Prostate gland (tissue), 2 donors: ENCODE results near the gene SLC35F3.

Experiments used
- POLR2A ChIP-seq: fragments of 450-650 bp; IDR thresholded peaks from one replicate; pipeline ENCODE4 v1.6.1; 2016; ENCODE audit warnings: antibody characterized with exemption, mild to moderate bottlenecking
- TF ChIP-seq, protein P1 (sequence below), 4 experiments: fragments of 200-600 bp in 2 of 4; fragments of 450-650 bp in 2 of 4; sonication (generic) in 2 of 4; IDR thresholded peaks; 1 replicate in 3 of 4; 2 replicates in 1 of 4; pipeline ENCODE4 v1.5.1; 2016 to 2019; ENCODE audit warnings: antibody characterized with exemption in 4 of 4, mild to moderate bottlenecking in 2 of 4, moderate library complexity in 2 of 4

DNA sequence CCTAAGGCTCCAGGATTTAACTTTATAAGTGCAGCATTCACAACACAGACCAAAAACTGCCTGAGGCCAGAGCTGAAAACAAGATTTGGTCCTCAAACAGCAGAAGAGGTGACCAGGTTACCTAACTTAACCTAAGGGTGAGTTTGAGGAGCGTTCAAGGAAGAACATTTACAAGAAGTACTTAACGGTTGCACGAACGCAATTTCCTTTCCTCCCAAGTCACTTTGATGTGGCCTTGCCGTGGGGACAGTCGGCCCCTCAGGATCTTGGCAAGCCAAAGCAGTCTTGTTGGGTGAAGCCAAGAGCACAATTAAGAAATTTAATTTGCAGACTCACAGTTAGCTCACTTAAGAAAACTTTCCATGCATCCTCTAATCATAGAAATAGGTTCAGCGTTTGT lies 266.1 kb downstream of the SLC35F3 start:
- TF ChIP-seq, protein P1, sequence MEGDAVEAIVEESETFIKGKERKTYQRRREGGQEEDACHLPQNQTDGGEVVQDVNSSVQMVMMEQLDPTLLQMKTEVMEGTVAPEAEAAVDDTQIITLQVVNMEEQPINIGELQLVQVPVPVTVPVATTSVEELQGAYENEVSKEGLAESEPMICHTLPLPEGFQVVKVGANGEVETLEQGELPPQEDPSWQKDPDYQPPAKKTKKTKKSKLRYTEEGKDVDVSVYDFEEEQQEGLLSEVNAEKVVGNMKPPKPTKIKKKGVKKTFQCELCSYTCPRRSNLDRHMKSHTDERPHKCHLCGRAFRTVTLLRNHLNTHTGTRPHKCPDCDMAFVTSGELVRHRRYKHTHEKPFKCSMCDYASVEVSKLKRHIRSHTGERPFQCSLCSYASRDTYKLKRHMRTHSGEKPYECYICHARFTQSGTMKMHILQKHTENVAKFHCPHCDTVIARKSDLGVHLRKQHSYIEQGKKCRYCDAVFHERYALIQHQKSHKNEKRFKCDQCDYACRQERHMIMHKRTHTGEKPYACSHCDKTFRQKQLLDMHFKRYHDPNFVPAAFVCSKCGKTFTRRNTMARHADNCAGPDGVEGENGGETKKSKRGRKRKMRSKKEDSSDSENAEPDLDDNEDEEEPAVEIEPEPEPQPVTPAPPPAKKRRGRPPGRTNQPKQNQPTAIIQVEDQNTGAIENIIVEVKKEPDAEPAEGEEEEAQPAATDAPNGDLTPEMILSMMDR (IDR thresholded peaks at IDR 0.05), result no peak
- TF ChIP-seq POLR2A, result no peak
